Measurements from ENCODE around the gene AEN. TPM values are rescaled to one million over a fixed set of nuclear protein-coding genes. Genes with fewer than 3 reads are reported as not detected.
"Not testable (repeated sequence)": the region's sequence is repeated elsewhere in the genome, so short reads cannot be mapped to it uniquely, and the experiment has no call there.

AEN gene
- total RNA-seq, 1 donor from 2014 or later: 41.9 TPM

DNA sequence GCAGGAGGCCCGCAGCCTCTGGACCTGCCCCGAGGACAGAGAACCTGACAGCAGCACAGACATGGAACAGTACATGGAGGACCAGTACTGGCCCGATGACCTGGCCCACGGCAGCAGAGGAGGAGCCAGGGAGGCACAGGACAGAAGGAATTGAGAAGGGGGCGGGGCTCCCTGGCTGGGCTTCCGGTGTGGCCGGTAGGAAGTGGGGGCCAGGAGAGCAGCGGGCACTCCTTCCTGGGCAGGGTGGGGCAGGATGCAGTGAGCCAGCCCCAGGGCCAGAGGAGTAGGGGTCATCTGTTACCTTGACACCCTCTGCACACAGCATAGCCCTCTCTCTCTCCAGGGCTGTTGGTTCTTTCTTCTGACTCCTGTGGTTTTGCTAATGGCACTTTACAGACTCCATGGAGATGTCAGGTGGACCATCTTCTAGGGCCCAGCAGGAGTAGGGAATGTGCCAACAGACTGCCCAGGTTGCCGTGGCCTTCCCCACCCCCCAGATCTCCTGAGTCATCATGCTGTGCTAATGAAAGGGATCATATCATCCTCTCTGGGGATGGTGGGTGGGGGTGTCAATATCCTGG is 9.1 kb downstream of the AEN start:
- ChIA-PET POLR2A (no interaction called here), CTCF (no interaction called here)
- no peak for ATAC-seq (ENCODE audit: low read depth)
- intact Hi-C loops (cut with micrococcal nuclease): no loop called here
- H3K4me3 Mint-ChIP-seq: no peak overlapping the region
- DNase-seq: no peak
- H3K36me3 Mint-ChIP-seq (ENCODE audit: low read depth): peaks cover 79% of the 10 kb centered on the region
- peak overlapping the region; percentile 73 for H3K27ac Mint-ChIP-seq
- peaks cover 90% of the 10 kb centered on the region for H3K4me1 Mint-ChIP-seq
- H3K9me3 Mint-ChIP-seq: no peaks in the 10 kb centered on the region
- TF ChIP-seq CTCF (IDR thresholded peaks at IDR 0.05): no peak
- no peaks in the 10 kb centered on the region for H3K27me3 Mint-ChIP-seq

DNA sequence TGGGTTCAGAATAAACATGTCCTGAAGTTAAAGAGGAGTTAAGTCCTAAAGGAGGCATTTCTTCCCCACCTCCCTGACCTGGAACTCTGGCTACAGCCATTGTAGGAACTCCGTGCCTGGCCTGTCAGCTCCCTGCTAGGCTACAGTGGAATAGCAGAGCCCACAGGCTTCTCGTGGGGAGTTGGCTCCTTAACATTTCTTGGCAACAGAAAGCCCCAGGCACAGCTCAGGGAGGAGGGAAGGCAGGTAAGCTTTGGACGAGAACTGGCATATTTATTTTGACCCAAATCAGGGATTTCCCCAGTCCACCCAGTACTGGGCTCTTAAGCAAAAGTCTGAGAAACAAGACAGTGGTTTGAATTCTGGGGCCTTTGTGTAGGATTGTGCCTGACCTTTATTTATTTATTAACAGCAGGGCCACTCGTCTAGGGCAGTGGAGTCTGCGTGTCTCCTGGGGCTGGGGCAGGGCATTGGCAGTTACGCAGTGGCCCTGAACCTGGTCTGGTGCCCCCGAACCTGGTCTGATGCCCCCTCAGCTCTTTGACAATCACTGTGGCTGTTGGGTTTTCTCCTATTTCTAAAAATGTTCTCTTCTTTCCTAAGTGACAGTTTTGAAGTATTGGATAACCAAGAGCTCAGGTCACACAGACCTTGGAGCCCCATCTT is 9.8 kb downstream of the AEN start:
- Mint-ChIP-seq H3K4me1 (peaks cover 92% of the 10 kb centered on the region), H3K27me3 (no peaks in the 10 kb centered on the region), H3K4me3 (no peak overlapping the region), H3K36me3 (ENCODE audit: low read depth) (peaks cover 79% of the 10 kb centered on the region), H3K9me3 (no peaks in the 10 kb centered on the region), H3K27ac (peak overlapping the region; percentile 73)
- ChIA-PET POLR2A (interaction anchor here (1.0 kb wide), 1 partner anchor 26 kb away, joined by 3 read pairs; no protein-coding TSS in a partner anchor), CTCF (interaction anchor here (1.7 kb wide), 1 partner anchor 9 kb away, joined by 3 read pairs; no protein-coding TSS in a partner anchor)
- no peak for TF ChIP-seq CTCF (IDR thresholded peaks at IDR 0.05)
- intact Hi-C loops (cut with micrococcal nuclease): no loop called here
- no peak for DNase-seq
- ATAC-seq (ENCODE audit: low read depth): no peak

- H3K4me1 Mint-ChIP-seq: peaks cover 96% of the 10 kb centered on the region
- CTCF ChIA-PET: interaction anchor here (1.0 to 1.7 kb wide), 2 partner anchors 10 to 24 kb away, joined by 3 read pairs; no protein-coding TSS in a partner anchor
- H3K36me3 Mint-ChIP-seq (ENCODE audit: low read depth): peaks cover 76% of the 10 kb centered on the region
- TF ChIP-seq CTCF (IDR thresholded peaks at IDR 0.05): no peak
- intact Hi-C loops (cut with micrococcal nuclease): no loop called here
- H3K9me3 Mint-ChIP-seq: no peaks in the 10 kb centered on the region
- no peak overlapping the region for H3K4me3 Mint-ChIP-seq
- no peaks in the 10 kb centered on the region for H3K27me3 Mint-ChIP-seq
- POLR2A ChIA-PET: interaction anchor here (1.0 kb wide), 2 partner anchors 10 to 26 kb away, joined by 3 read pairs; no protein-coding TSS in a partner anchor
- ATAC-seq (ENCODE audit: low read depth): no peak
- DNase-seq: no peak
- H3K27ac Mint-ChIP-seq: peak overlapping the region; percentile 25
These were observed 10.4 kb downstream of the AEN start for GRCh38 chr15:88631464-88632028.

- ATAC-seq (ENCODE audit: low read depth); DNase-seq; intact Hi-C loops (cut with micrococcal nuclease); H3K27me3 Mint-ChIP-seq; H3K4me3 Mint-ChIP-seq; H3K9me3 Mint-ChIP-seq: not testable (repeated sequence)
- CTCF ChIA-PET: interaction anchor here (1.0 to 2.5 kb wide), 4 partner anchors 8 to 24 kb away, joined by 3 to 14 read pairs (median 3); no protein-coding TSS in a partner anchor
- peak overlapping the region; percentile 97 for H3K27ac Mint-ChIP-seq
- peaks cover 67% of the 10 kb centered on the region for H3K36me3 Mint-ChIP-seq (ENCODE audit: low read depth)
- POLR2A ChIA-PET: interaction anchor here (0.7 to 1.7 kb wide), 3 partner anchors 9 to 50 kb away, joined by 3 to 6 read pairs (median 4); partner anchors contain the start of gene AEN
- peaks cover 96% of the 10 kb centered on the region for H3K4me1 Mint-ChIP-seq
These were observed 11.7 kb downstream of the AEN start for GRCh38 chr15:88632797-88633196.

DNA sequence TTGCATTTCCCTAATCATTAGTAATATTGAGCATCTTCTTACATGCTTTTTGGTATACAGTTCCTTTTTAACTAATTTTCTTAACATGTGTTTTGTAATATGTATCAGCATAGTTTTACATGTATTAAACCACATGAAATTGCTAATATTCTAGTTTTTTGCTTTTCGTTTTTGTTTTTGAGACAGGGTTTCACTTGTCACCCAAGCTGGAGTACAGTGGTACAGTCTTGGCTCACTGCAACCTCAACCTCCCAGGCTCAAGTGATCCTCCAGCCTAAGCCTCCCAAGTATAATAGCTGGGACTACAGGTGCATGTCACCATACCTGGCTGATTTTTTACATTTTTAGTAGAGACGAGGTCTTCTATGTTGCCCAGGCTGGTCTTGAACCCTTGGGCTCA is 13.3 kb downstream of the AEN start:
- H3K27me3 Mint-ChIP-seq: no peaks in the 10 kb centered on the region
- H3K9me3 Mint-ChIP-seq: no peaks in the 10 kb centered on the region
- no peak for DNase-seq
- no peak for TF ChIP-seq CTCF (IDR thresholded peaks at IDR 0.05)
- H3K27ac Mint-ChIP-seq: peak overlapping the region; percentile 97
- peaks cover 53% of the 10 kb centered on the region for H3K36me3 Mint-ChIP-seq (ENCODE audit: low read depth)
- CTCF ChIA-PET: interaction anchor here (2.5 kb wide), 1 partner anchor 9 kb away, joined by 14 read pairs; no protein-coding TSS in a partner anchor
- H3K4me1 Mint-ChIP-seq: peaks cover 94% of the 10 kb centered on the region
- intact Hi-C loops (cut with micrococcal nuclease): no loop called here
- no peak overlapping the region for H3K4me3 Mint-ChIP-seq
- ATAC-seq (ENCODE audit: low read depth): no peak
- POLR2A ChIA-PET: interaction anchor here (1.0 to 2.5 kb wide), 4 partner anchors 10 to 167 kb away, joined by 4 to 11 read pairs (median 9); partner anchors contain the start of genes AEN, MRPL46 and MRPS11

Measured in activated B cell treated with CpG ODN at 0.5 μM for 24 hours (primary cell).